Erythroblast (primary cell): ENCODE results near the gene GPR32.

Experiments
- GATA1 ChIP-seq: IDR thresholded peaks from 2 replicates; pipeline ENCODE4 v1.6.1; 2011; ENCODE audit warnings: low read depth, mild to moderate bottlenecking, control low read depth, low read length, moderate library complexity
- POLR2A ChIP-seq: IDR thresholded peaks from 2 replicates; pipeline ENCODE4 v1.6.1; 2011; ENCODE audit warnings: mild to moderate bottlenecking, low read length

- peak; percentile 22 for TF ChIP-seq POLR2A
- no peak for TF ChIP-seq GATA1
Measured at GRCh38 chr19:50794074-50794875, 24.0 kb downstream of the GPR32 start.
